Neutrophil (primary cell): ENCODE measurements around the gene POLR2A.
A peak's percentile ranks its signal among the peaks of the same experiment; 100 is the strongest.

Experiments
- H3K27ac ChIP-seq: fragments of 200-600 bp; sonication (generic); 2 replicates; pipeline ENCODE4 v1.5.1; 2016; ENCODE audit warnings: mild to moderate bottlenecking, moderate library complexity
- H3K27me3 ChIP-seq: fragments of 200-600 bp; sonication (generic); 2 replicates; pipeline ENCODE4 v1.6.0; 2016; ENCODE audit warnings: mild to moderate bottlenecking
- H3K36me3 ChIP-seq: fragments of 200-600 bp; sonication (generic); 2 replicates; pipeline ENCODE4 v1.5.1; 2017
- H3K4me1 ChIP-seq, 2 experiments: fragments of 200-600 bp in 1 of 2; sonication (generic) in 1 of 2; 1 replicate in 1 of 2; 2 replicates in 1 of 2; pipeline versions ENCODE4 v1.5.1 to v1.6.1; 2013 to 2016; ENCODE audit warnings: low read depth in 1 of 2, low read length in 1 of 2, mild to moderate bottlenecking in 1 of 2, moderate library complexity in 1 of 2; ENCODE audit not compliant: control insufficient read depth in 1 of 2, insufficient read depth in 1 of 2
- H3K4me3 ChIP-seq, 2 experiments: fragments of 200-600 bp in 1 of 2; sonication (generic) in 1 of 2; 1 replicate in 1 of 2; 2 replicates in 1 of 2; pipeline ENCODE4 v1.5.1; 2013 to 2016; ENCODE audit warnings: low read depth in 1 of 2, low read length in 1 of 2, mild to moderate bottlenecking in 1 of 2, moderate library complexity in 1 of 2
- H3K9me3 ChIP-seq: fragments of 200-600 bp; sonication (generic); 2 replicates; pipeline ENCODE4 v1.5.1; 2016
- CTCF ChIP-seq: fragments of 200-600 bp; sonication (generic); IDR thresholded peaks from 2 replicates; pipeline ENCODE4 v1.5.1; 2016; ENCODE audit warnings: antibody characterized with exemption

The POLR2A gene

GRCh38 chr17:7437950-7438614 is 46.1 kb upstream of the POLR2A start:
- peak; percentile 47 for TF ChIP-seq CTCF
- Histone ChIP-seq H3K27ac (peak overlapping the region; percentile 63), H3K27me3 (peaks cover 64% of the 10 kb centered on the region), H3K4me3 (peak overlapping the region; percentile 58 to 75), H3K4me1 (peaks cover 50 to 61% of the 10 kb centered on the region in 2 experiments), H3K9me3 (no peaks in the 10 kb centered on the region), H3K36me3 (no peaks in the 10 kb centered on the region)

- no peaks in the 10 kb centered on the region for H3K36me3 ChIP-seq
- no peak overlapping the region for H3K27ac ChIP-seq
- peaks cover 50 to 61% of the 10 kb centered on the region in 2 experiments for H3K4me1 ChIP-seq
- peaks cover 72% of the 10 kb centered on the region for H3K27me3 ChIP-seq
- peak overlapping the region; percentile 58 to 75 for H3K4me3 ChIP-seq
- H3K9me3 ChIP-seq = no peaks in the 10 kb centered on the region
- TF ChIP-seq CTCF = no peak
These were observed 45.3 kb upstream of the POLR2A start for GRCh38 chr17:7438656-7439460.

- no peak for TF ChIP-seq CTCF
- H3K9me3 ChIP-seq = no peaks in the 10 kb centered on the region
- peaks cover 51 to 61% of the 10 kb centered on the region in 2 experiments for H3K4me1 ChIP-seq
- H3K36me3 ChIP-seq = no peaks in the 10 kb centered on the region
- H3K4me3 ChIP-seq = peak within 1 kb of the TSS; percentile 58 to 75
- peaks cover 79% of the 10 kb centered on the region for H3K27me3 ChIP-seq
- H3K27ac ChIP-seq = peak within 1 kb of the TSS; percentile 63
These were observed 44.6 kb upstream of the POLR2A start, which contains the start of gene FGF11 for GRCh38 chr17:7439462-7440112. FGF11 (plus strand) TSS chr17:7439512; CDS start chr17:7439621, 109 bp downstream.

GRCh38 chr17:7440113-7440833 is 43.9 kb upstream of the POLR2A start:
- Histone ChIP-seq H3K36me3 (no peaks in the 10 kb centered on the region), H3K4me1 (peaks cover 55 to 65% of the 10 kb centered on the region in 2 experiments), H3K9me3 (no peaks in the 10 kb centered on the region), H3K4me3 (peak overlapping the region in 1 of 2 experiments; percentile 6), H3K27ac (no peak overlapping the region), H3K27me3 (peaks cover 86% of the 10 kb centered on the region)
- no peak for TF ChIP-seq CTCF

- H3K4me1 ChIP-seq = peaks cover 53 to 65% of the 10 kb centered on the region in 2 experiments
- H3K4me3 ChIP-seq = no peak overlapping the region
These were observed 43.4 kb upstream of the POLR2A start for GRCh38 chr17:7440834-7441195.

More at GRCh38 chr17:7440834-7441195, 43.4 kb upstream of the POLR2A start:
- Histone ChIP-seq H3K27me3 (peaks cover 91% of the 10 kb centered on the region), H3K27ac (no peak overlapping the region), H3K9me3 (no peaks in the 10 kb centered on the region), H3K36me3 (no peaks in the 10 kb centered on the region)
- no peak for TF ChIP-seq CTCF
